Motor neuron (in vitro differentiated cells): Measurements from ENCODE around the gene PITRM1. TPM values are rescaled to one million over a fixed set of nuclear protein-coding genes. Genes with fewer than 3 reads are reported as not detected.
"Not testable (repeated sequence)": the region's sequence is repeated elsewhere in the genome, so short reads cannot be mapped to it uniquely, and the experiment has no call there.

Source experiments
- ATAC-seq, 8 experiments: fragments of 200-7000 bp; cut with Tn5 transposase; replicated peaks in 6 of 8; 2 replicates each; pipeline ENCODE4 v1.8.0; 2021; ENCODE audit warnings: mild to moderate bottlenecking in 8 of 8, moderate library complexity in 8 of 8
- H3K27ac ChIP-seq, 2 donors: fragments of 250-450 bp; sonication (Bioruptor Pico); 2 replicates each; pipeline ENCODE4 v1.9.0; 2021; ENCODE audit warnings: antibody characterized with exemption in 2 of 2, mild to moderate bottlenecking in 2 of 2, moderate library complexity in 1 of 2
- H3K4me1 ChIP-seq, 2 donors: fragments of 250-450 bp; sonication (Bioruptor Pico); replicated peaks in 1 of 2; 2 replicates each; pipeline ENCODE4 v1.6.1; 2021; ENCODE audit warnings: antibody characterized with exemption in 2 of 2, mild to moderate bottlenecking in 2 of 2, moderate library complexity in 1 of 2
- H3K4me3 ChIP-seq, 5 donors: fragments of 250-450 bp; sonication (Bioruptor Pico); 2 replicates each; pipeline ENCODE4 v1.9.0; 2021; ENCODE audit warnings: antibody characterized with exemption in 5 of 5, mild to moderate bottlenecking in 5 of 5, moderate library complexity in 4 of 5
- WGBS, 10 experiments: fragments of 450-650 bp; shearing (Covaris generic); methylation state at CpG; one replicate each; pipeline ENCODE4 v1.0.0; 2022; 5-methylcytosine and 5-hydroxymethylcytosine counted together
- in situ Hi-C, 9 experiments: fragments of 400-800 bp; cut with MboI; loops; one replicate each; pipeline ENCODE4 v1.15.0; 2021; ENCODE audit warnings: low sequenced_read_pairs in 9 of 9, low pct_unique_long_range_greater_than_20kb in 2 of 9; ENCODE audit not compliant: unreplicated experiment in 9 of 9
- total RNA-seq, 8 experiments: library from RNA; unstranded; fragments of 300-600 nt; gene quantifications; 2 replicates each; pipeline versions ENCODE4 v1.2.3 to v1.2.4, GENCODE V29; 2022

The PITRM1 gene
- total RNA-seq, 8 experiments from 2014 or later: 33.2 to 153 (median 56.6) TPM

DNA sequence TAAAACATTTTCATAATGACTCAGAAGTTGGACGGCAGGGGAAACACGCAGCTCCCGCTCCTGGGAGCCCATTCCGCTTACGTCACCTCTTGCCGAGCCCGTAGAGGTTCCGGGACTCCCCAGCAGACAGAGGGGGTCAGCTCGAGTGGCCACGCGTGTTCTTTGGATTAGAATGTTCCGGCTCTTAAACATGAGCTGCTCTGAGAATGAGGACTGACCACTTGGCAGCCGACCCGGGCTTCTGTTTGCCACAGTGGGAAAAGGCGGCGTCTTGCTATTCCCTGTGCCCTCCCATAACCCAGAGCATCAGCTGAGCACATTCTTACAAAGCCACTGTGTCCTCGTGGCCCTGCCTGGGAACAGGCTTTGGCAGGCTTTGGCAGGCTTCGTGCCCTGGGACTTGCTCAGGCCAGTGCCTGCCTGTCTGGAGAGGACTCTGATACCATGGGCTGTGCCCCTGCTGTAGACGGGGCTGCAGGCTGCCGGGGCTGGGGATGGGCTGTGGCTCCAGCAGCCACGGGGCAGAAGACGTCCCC, 65.1 kb downstream of the PITRM1 start:
- no peaks in the 10 kb centered on the region for H3K4me1 ChIP-seq
- no peak overlapping the region for H3K27ac ChIP-seq
- WGBS, 10 experiments: 69 to 100% (median 94%) methylated on average over 1 to 11 of the region's 22 CpGs; no CpG with 5 or more reads in 2 of the 10 experiments
- H3K4me3 ChIP-seq: no peak overlapping the region
- ATAC-seq: peak in 4 of 8 experiments; percentile 53 to 89 (median 84)
- in situ Hi-C loops: no loop called here

DNA sequence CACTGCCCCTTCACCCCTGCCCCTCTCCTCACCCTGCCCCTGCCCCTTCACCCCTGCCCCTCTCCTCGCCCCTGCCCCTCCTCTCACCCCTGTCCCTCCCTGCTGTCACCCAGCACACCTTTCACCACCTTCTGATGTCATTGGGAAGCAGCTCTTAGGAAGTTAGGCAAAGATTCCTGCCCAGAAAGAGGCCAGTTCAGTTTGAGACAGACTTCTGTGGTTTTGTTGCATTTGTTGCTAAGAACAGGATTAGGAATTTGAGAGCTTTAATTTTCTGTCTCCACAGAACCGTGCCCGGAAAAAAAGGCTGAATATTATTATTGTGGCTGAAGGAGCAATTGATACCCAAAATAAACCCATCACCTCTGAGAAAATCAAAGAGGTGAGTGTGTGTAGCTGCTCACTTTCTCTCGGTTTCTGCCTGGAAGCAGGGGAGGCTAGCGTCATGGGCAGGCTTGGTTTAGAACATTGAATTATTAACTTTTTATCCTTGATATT, 65.6 kb downstream of the PITRM1 start:
- no peak overlapping the region for H3K4me3 ChIP-seq
- H3K27ac ChIP-seq: no peak overlapping the region
- 31 to 100% (median 92%) methylated on average over 2 to 4 of the region's 5 CpGs; no CpG with 5 or more reads in 5 of the 10 experiments for WGBS, 10 experiments

DNA sequence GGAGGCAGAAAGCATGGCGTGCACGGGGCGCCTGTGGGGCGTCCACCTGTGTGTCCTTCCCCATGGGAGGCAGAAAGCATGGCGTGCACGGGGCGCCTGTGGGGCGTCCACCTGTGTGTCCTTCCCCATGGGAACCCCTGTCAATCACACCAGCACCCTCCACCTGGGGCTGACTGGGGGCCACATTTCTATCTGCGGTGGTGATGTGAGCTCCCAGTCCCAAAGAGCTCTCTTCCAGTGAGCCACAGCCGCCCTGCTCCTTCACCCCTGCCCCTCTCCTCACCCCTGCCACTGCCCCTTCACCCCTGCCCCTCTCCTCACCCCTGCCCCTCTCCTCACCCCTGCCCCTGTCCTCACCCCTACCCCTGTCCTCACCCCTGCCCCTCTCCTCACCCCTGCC, 66.3 kb downstream of the PITRM1 start:
- in situ Hi-C loops, H3K4me1 ChIP-seq, H3K27ac ChIP-seq, H3K4me3 ChIP-seq: not testable (repeated sequence)
- peak in 1 of 8 experiments; percentile 6 for ATAC-seq
- WGBS, 10 experiments: no CpG with 5 or more reads among the region's 10 CpGs

More for the DNA sequence above, 65.6 kb downstream of the PITRM1 start:
- in situ Hi-C loops: no loop called here
- no peaks in the 10 kb centered on the region for H3K4me1 ChIP-seq
- ATAC-seq: peak in 1 of 8 experiments; percentile 13

DNA sequence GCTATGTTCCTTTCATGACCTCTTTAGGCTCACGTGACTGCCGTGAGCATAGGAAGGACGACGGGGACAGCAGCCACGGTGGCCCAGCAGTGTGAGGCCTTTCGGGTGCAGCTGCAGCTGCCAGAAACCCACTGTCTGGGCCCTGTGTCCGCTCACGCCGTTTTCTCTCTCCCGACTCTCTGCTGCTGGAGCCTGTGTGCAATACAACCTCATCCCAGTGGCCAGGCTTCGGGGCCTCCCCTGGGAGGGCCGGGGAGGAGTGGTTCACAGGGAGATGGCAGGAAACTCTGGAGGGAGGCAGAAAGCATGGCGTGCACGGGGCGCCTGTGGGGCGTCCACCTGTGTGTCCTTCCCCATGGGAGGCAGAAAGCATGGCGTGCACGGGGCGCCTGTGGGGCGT, 66.7 kb downstream of the PITRM1 start:
- ATAC-seq: peak in 1 of 8 experiments; percentile 19
- WGBS, 10 experiments: 90% methylated on average over 2 of the region's 20 CpGs; no CpG with 5 or more reads in 9 of the 10 experiments
- no peak overlapping the region for H3K27ac ChIP-seq
- H3K4me1 ChIP-seq: no peaks in the 10 kb centered on the region
- in situ Hi-C loops: no loop called here
- H3K4me3 ChIP-seq: no peak overlapping the region

DNA sequence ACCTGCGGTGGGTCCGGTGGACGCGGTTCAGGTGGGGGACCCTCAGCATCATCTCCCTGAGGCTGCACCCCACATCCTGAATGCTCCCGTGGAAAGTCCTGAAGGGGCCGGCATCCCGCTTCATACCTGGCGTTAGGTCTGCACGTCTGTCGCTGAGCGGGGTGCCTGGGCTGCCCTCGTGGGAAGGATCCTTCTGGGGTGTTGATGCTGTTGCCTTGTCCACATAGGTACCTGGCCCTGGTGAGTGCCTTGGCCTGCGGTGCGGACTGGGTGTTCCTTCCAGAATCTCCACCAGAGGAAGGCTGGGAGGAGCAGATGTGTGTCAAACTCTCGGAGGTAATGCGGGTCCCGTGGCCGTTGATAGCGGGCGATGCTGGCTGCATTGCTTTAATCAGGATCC, 67.4 kb downstream of the PITRM1 start:
- no peak overlapping the region for H3K27ac ChIP-seq
- in situ Hi-C loops: no loop called here
- no peak for ATAC-seq

DNA sequence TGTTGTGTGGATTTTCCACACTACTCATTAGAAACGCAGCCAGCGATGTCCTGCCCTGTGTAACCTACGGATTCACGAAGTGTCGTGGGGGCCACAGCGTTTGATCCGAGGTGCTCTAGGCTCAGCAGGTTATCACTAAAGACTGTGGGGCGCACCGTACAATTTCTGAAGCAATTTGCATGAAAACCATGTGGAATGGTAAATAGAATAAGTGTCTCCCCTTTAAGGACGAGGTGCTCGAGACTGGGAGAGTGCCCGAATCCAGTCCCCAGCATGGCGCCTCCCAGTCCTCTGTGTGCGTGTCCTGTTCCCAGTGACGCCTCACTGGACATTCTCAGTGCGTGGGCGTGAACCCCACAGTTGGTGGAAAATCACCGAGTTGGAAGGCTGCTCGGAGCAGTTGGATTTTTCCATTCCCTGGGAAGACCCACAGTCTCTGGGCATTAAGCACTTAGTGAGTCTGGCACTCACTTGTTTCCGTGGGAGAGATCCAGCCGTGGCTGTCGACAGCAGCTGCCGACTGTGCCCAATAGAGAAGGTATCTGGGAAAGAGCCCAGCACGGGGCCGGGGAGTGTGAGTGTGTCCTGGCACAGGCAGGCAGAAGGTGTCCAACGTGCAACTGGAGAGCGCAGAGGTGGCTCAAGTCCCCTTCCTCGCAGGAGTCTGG, 68.2 kb downstream of the PITRM1 start:
- WGBS, 10 experiments: 84 to 100% (median 92%) methylated on average over 2 to 19 of the region's 28 CpGs; no CpG with 5 or more reads in 1 of the 10 experiments
- ATAC-seq: no peak
- Histone ChIP-seq H3K4me3 (no peak overlapping the region), H3K27ac (no peak overlapping the region), H3K4me1 (no peaks in the 10 kb centered on the region)
- in situ Hi-C loops: no loop called here

More for the DNA sequence above, 67.4 kb downstream of the PITRM1 start:
- Histone ChIP-seq H3K4me3 (no peak overlapping the region), H3K4me1 (no peaks in the 10 kb centered on the region)
- 76 to 100% (median 96%) methylated on average over 2 to 12 of the region's 20 CpGs; no CpG with 5 or more reads in 2 of the 10 experiments for WGBS, 10 experiments

DNA sequence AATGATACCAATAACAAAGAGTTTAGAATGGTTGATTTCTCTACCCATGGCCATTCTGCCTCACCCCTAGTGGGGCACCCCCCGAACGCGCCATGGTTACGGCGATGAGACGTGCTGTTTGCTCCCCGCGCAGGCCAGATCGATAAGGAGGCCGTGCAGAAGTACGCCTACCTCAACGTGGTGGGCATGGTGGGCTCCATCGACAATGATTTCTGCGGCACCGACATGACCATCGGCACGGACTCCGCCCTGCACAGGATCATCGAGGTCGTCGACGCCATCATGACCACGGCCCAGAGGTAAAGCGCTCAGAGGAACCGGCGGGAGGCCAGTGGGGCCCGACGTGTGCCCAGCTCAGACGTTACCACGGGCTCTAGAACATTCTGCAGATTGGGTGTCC, 68.9 kb downstream of the PITRM1 start:
- no peak for ATAC-seq
- Histone ChIP-seq H3K4me3 (no peak overlapping the region), H3K27ac (no peak overlapping the region), H3K4me1 (no peaks in the 10 kb centered on the region)
- WGBS, 10 experiments: 80 to 100% (median 95%) methylated on average over 1 to 18 of the region's 30 CpGs; no CpG with 5 or more reads in 5 of the 10 experiments
- in situ Hi-C loops: no loop called here

GRCh38 chr10:3102720-3103427, 69.7 kb downstream of the PITRM1 start:
- peak in 5 of 8 experiments; percentile 27 to 63 (median 36) for ATAC-seq
- in situ Hi-C loops: no loop called here
- H3K27ac ChIP-seq: no peak overlapping the region
- no peaks in the 10 kb centered on the region for H3K4me1 ChIP-seq
- WGBS, 10 experiments: 0 to 100% (median 78%) methylated on average over 1 to 11 of the region's 19 CpGs; no CpG with 5 or more reads in 2 of the 10 experiments
- no peak overlapping the region for H3K4me3 ChIP-seq

- in situ Hi-C loops: no loop called here
- ATAC-seq: no peak
- Histone ChIP-seq H3K27ac (no peak overlapping the region), H3K4me3 (no peak overlapping the region), H3K4me1 (no peaks in the 10 kb centered on the region)
- 83 to 98% (median 92%) methylated on average over 1 to 17 of the region's 31 CpGs; no CpG with 5 or more reads in 2 of the 10 experiments for WGBS, 10 experiments
These were observed 71.5 kb downstream of the PITRM1 start for GRCh38 chr10:3100856-3101640.

DNA sequence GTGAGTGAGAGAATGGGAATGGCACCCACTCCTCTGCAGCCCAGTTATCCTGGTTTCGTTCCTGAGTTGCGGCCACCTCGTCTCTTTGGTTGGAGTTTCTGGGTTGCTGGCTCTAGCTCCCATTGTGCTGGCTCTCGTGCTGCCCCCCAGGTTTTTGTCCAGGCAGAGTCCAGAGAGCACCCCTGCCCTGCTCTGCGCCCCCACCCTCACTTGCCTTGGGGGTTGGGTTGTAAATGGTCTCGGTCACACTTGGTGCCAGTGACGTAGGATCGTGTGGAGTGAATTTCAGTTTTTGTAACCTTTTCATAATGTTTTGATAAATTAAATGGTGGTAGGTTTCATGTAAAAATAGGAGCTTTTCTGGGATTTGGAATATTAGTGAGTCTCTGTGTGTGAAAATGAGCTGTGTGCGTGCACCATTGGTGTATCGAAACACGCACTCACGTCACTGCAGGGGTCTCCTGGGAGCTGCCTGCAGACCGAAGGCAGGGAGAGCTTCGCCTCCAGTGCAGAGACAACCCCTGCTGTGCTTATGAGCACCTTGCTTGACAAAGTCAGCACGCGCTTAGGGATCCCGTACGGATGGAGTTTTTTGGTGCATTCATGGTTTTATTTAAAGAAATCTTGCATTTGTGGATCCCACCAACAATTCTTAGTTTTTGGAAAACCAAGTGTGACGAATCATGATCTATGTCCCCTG, 72.3 kb downstream of the PITRM1 start:
- Histone ChIP-seq H3K4me3 (no peak overlapping the region), H3K27ac (no peak overlapping the region), H3K4me1 (peaks cover 4 to 6% of the 10 kb centered on the region in 2 donors)
- WGBS, 10 experiments: 88 to 100% (median 96%) methylated on average over 1 to 7 of the region's 19 CpGs; no CpG with 5 or more reads in 3 of the 10 experiments
- ATAC-seq: no peak
- in situ Hi-C loops: no loop called here

GRCh38 chr10:3099291-3100092, 73.1 kb downstream of the PITRM1 start:
- 10 to 96% (median 75%) methylated on average over 1 to 16 of the region's 22 CpGs for WGBS, 10 experiments
- peak in 3 of 8 experiments; percentile 15 to 62 (median 56) for ATAC-seq
- peaks cover 10% of the 10 kb centered on the region in 2 donors for H3K4me1 ChIP-seq
- in situ Hi-C loops: no loop called here
- no peak overlapping the region for H3K4me3 ChIP-seq
- H3K27ac ChIP-seq: no peak overlapping the region
